NCI-H510A (cell line): ENCODE measurements around the gene TLR2.

Source experiments
- DNase-seq: peaks from one replicate; lab custom pipeline; 2025; lab: John Stamatoyannopoulos, UW

TLR2 gene

DNA sequence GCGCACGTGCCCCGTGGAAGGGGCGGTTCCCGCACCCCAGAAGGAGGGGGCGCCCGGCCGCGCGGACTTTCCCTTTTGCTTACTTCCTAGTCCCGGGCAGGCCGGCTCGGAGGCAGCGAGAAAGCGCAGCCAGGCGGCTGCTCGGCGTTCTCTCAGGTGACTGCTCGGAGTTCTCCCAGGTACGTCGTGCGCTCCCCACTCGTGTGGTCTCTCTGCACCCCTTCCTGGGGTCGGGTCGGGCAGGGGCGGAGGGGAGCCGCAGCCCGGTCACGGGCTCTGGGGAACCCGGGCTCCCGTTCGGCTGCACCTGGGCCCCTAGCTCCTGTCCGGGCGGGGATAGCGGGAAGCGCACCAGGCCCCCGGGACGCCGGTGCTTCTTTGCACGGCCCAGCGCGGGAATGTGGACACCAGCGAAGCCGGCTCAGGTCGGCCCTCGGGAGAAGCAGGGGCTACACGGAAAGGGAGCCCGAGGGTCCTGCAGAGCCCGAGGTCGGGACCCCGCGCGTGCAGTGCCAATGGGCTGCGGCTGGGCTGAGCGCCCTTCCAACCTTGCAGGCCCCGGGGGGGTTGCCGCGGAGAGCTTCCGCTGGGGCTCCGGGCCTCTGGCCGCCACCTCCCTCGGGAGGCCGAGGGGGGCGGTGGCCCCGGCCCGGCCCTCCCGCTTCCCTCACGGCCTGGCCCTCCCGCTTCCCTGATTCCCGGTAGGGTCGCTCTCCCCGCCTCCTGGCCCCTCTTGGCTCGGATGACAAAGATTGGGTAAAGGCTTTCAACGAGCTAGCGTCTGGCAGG, at the start of gene TLR2:
TLR2 (plus strand) TSS at position 99 of the 789 bp plus-strand sequence. CDS start 18,628 bp downstream, outside the sequence.
- DNase-seq: peak; percentile 4

DNA sequence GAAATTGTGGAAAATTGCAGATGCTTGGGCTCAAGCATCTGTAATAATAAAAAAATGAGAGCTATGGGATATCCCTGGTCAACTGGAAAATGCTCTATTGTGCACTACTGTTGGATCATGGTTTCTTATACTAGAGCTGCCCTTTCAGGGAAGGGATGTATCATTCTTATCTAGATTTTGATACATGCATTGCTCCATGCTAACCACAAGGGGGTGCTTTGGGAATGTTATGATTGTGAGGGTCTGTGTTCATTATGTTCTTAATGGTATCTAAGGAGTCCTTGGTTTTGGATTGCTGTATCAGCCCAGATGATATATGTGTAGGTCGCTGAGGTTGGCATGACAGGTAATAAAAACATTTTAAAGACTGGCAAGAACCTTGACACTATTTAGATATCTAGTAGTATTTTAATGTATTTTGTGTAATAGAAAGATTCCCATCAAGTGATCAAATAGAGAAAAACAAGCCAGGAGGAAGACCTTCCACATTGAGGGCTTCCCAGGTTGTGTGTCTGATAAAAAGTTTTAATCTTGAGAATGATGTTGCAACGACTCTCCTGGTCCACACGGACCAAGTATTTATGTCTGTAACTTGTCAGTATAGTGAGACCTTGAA, 49.2 kb upstream of the TLR2 start:
- DNase-seq: no peak

GRCh38 chr4:153635846-153636245, 48.2 kb upstream of the TLR2 start:
- DNase-seq: no peak

GRCh38 chr4:153637201-153637600, 46.9 kb upstream of the TLR2 start:
- no peak for DNase-seq

GRCh38 chr4:153638011-153638410, 46.1 kb upstream of the TLR2 start:
- no peak for DNase-seq

- no peak for DNase-seq
Observed at GRCh38 chr4:153638999-153639398, 45.1 kb upstream of the TLR2 start.

GRCh38 chr4:153639833-153640802, 44.0 kb upstream of the TLR2 start:
- no peak for DNase-seq

GRCh38 chr4:153641532-153641931, 42.5 kb upstream of the TLR2 start:
- DNase-seq: no peak

- no peak for DNase-seq
Observed at GRCh38 chr4:153643406-153644383, 40.4 kb upstream of the TLR2 start.

- no peak for DNase-seq
Observed at GRCh38 chr4:153645183-153645582, 38.9 kb upstream of the TLR2 start.

DNA sequence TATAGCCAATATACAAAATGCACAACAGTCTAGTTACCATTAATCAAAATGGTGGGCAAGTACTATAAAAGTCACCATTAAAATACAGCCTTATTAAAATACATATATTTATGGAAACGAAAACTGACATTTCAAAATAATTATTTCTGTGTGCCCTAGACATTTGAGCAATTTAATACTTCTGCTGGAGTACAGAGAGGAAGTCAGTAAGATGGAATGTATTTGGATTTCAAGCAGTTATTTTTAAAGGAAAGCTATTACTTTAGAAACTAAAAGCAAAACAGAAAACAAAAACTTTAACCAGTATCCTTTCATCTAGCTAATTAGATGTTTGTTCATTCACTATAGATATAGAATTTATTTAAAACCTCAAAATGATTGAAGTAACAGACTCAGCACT, 37.8 kb upstream of the TLR2 start:
- no peak for DNase-seq

GRCh38 chr4:153646978-153647377, 37.1 kb upstream of the TLR2 start:
- DNase-seq: no peak

GRCh38 chr4:153647975-153648374, 36.1 kb upstream of the TLR2 start:
- no peak for DNase-seq

DNA sequence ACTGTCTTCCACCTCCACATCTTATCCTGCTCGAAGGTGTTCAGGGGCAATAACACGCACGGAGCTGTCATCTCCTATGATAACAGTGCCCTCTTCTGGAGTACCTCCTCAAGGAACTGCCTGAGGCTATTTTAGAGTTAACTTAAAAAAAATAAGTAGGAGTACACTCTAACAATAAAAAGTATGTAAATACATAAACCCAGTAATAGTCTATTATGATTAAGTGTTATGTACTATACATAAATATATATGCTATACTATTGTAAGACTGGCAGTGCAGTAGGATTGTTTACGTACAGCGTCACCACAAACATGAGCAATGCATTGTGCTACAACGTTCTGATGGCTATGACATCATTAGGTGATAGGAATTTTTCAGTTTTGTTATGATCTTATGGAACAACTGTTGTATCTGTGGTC, 34.5 kb upstream of the TLR2 start:
- DNase-seq: no peak

DNA sequence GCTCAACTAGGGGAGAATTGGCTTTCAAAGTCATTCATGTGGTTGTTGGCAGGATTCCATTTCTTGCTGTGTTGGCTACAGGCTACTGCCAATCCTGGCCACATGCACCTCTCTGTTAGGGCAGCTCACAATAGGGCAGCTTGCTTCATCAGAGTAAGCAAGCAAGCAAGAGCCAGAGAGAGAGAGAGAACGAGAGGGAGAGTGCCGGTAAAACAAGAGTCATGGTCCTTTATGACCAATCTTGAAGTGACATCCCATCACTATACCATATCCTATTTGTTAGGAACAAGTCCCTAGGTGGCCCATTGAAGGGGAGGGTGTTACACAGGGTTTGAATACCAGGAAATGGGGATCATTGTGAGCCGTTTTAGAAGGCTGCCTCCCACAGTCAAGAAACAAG, 33.0 kb upstream of the TLR2 start:
- DNase-seq: no peak

DNA sequence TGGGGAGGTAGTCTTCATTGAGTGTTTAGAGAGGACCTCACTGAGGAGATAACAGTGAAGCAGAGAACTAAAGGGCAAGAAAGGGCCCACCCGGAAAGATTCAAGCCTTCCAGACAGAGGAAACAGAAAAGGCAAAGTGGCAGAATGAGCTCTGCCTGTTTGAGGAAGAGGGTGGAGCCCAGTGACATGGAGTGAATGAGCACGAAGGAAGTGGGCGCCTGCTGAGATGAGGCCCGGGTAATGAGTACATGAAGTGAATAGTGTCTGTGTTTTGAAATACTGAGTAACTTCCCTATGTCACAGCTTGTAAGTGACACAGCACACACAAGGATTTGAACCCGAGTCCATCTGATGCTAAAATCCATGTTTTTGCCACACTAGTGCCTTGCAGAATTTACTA, 32.5 kb upstream of the TLR2 start:
- DNase-seq: no peak

- DNase-seq: no peak
Observed at GRCh38 chr4:153652051-153652784, 31.9 kb upstream of the TLR2 start.

GRCh38 chr4:153655002-153655541, 29.0 kb upstream of the TLR2 start:
- DNase-seq: no peak

DNA sequence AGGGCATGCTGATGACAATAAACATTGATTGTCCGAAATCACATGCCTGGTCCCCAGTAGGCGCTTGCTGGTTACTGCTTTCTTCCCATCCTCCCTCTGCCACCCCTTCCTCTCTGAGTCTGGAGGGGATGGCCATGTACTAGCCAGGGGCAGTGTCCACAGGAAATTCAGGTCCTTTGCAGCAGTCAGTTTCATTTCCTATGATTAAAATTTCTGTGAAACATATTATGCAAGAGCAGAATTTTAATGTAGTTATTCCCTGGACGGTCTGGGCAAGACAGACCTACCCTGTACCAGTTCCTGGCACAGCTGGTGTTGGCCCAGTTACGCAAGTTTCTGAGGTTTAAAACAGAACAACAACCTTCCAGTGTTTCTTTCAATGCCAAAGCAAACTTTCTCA, 28.2 kb upstream of the TLR2 start:
- no peak for DNase-seq

DNA sequence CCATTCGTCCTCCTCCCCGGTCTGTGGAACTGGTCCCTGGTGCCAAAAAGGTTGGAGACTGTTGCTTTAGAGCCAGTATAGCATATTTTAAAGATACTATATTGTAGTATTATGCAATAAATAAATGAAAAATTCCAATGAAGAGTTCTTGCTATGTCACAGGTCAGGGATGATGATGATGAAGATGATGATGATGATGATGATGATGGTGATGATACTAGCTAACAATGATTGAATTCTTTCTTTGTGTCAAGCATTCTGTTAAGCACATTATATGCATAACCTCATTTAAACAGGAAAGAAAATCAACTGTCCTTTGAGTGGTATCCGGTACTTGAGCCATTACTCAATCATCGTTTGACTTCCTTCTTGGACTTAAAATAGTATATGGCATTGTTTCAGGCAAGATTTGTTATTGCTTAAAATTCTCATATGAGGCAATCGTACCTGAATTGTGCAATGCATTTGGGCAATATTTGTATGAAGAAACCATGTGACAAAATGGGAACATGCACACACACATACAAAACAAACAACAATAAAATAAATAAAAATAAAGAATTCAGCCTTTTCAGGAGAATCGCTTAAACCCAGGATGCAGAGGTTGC, 22.8 kb upstream of the TLR2 start:
- DNase-seq: no peak
